Liver (tissue), 9 donors: ENCODE results near the gene LIMCH1. TPM values are rescaled to one million over a fixed set of nuclear protein-coding genes. Genes with fewer than 3 reads are reported as not detected.

Experiments used
- DNase-seq: peaks from one replicate; pipeline ENCODE4 v3.0.0-alpha.2; 2017; ENCODE audit warnings: low spot score
- H3K27ac ChIP-seq, 2 donors: one replicate each; pipeline ENCODE4 v1.7.0; 2013; ENCODE audit warnings: inconsistent platforms in 2 of 2, low read length in 2 of 2, control low read depth in 1 of 2, low read depth in 1 of 2, mild to moderate bottlenecking in 1 of 2
- H3K27me3 ChIP-seq, 4 donors: one replicate each; pipeline versions ENCODE4 v1.6.1 to v1.7.0; 2013; ENCODE audit warnings: low read length in 3 of 4, inconsistent platforms in 1 of 4, mild to moderate bottlenecking in 1 of 4, moderate library complexity in 1 of 4; ENCODE audit not compliant: control insufficient read depth in 4 of 4, insufficient read depth in 4 of 4
- H3K36me3 ChIP-seq, 4 donors: one replicate each; pipeline versions ENCODE4 v1.6.1 to v1.7.0; 2013; ENCODE audit warnings: low read length in 3 of 4, mild to moderate bottlenecking in 3 of 4, low read depth in 1 of 4, moderate library complexity in 1 of 4; ENCODE audit not compliant: control insufficient read depth in 4 of 4, insufficient read depth in 3 of 4
- H3K4me1 ChIP-seq, 4 donors: one replicate each; pipeline versions ENCODE4 v1.6.1 to v1.7.0; 2013; ENCODE audit warnings: low read length in 3 of 4, mild to moderate bottlenecking in 3 of 4, moderate library complexity in 1 of 4; ENCODE audit not compliant: control insufficient read depth in 4 of 4, insufficient read depth in 4 of 4
- H3K4me3 ChIP-seq, 3 donors: one replicate each; pipeline versions ENCODE4 v1.6.1 to v1.7.0; 2013; ENCODE audit warnings: low read length in 3 of 3, control low read depth in 1 of 3, low read depth in 1 of 3, mild to moderate bottlenecking in 1 of 3
- H3K9ac ChIP-seq, 2 donors: one replicate each; pipeline ENCODE4 v1.7.0; 2013; ENCODE audit warnings: low read length in 2 of 2, mild to moderate bottlenecking in 2 of 2, moderate library complexity in 2 of 2, control low read depth in 1 of 2, low read depth in 1 of 2
- H3K9me3 ChIP-seq, 4 donors: one replicate each; pipeline versions ENCODE4 v1.6.1 to v1.7.0; 2013; ENCODE audit warnings: low read length in 3 of 4; ENCODE audit not compliant: control insufficient read depth in 4 of 4
- ATF3 ChIP-seq: IDR thresholded peaks from 2 replicates; pipeline ENCODE4 v1.6.1; 2016; ENCODE audit warnings: antibody characterized with exemption
- CTCF ChIP-seq: fragments of 150-350 bp; IDR thresholded peaks from 2 replicates; pipeline ENCODE4 v1.5.1; 2017; ENCODE audit warnings: improper control_type of control experiment, low read depth, low read length; ENCODE audit not compliant: missing input control
- EGR1 ChIP-seq, 2 donors: IDR thresholded peaks; 2 replicates each; pipeline ENCODE4 v1.6.1; 2016 to 2018; ENCODE audit warnings: antibody characterized with exemption in 2 of 2, low read depth in 2 of 2
- FOXA1 ChIP-seq: IDR thresholded peaks from 2 replicates; pipeline ENCODE4 v1.6.1; 2016; ENCODE audit warnings: antibody characterized with exemption
- FOXA2 ChIP-seq: IDR thresholded peaks from 2 replicates; pipeline ENCODE4 v1.6.1; 2016; ENCODE audit warnings: antibody characterized with exemption
- GABPA ChIP-seq, 2 donors: IDR thresholded peaks in 1 of 2; conservative IDR thresholded peaks in 1 of 2; 2 replicates each; pipeline ENCODE4 v1.6.1; 2016; ENCODE audit warnings: antibody characterized with exemption in 2 of 2, mild to moderate bottlenecking in 1 of 2, moderate library complexity in 1 of 2
- HNF4A ChIP-seq, 2 donors: conservative IDR thresholded peaks; 2 replicates each; pipeline ENCODE4 v1.6.1; 2016; ENCODE audit warnings: antibody characterized with exemption in 2 of 2, mild to moderate bottlenecking in 2 of 2
- HNF4G ChIP-seq: IDR thresholded peaks from 2 replicates; pipeline ENCODE4 v1.6.1; 2016; ENCODE audit warnings: antibody characterized with exemption
- JUND ChIP-seq, 2 donors: IDR thresholded peaks; 2 replicates each; pipeline ENCODE4 v1.6.1; 2016; ENCODE audit warnings: antibody characterized with exemption in 2 of 2
- MAX ChIP-seq: IDR thresholded peaks from 2 replicates; pipeline ENCODE4 v1.6.1; 2016; ENCODE audit warnings: antibody characterized with exemption
- NR2F2 ChIP-seq: IDR thresholded peaks from 2 replicates; pipeline ENCODE4 v1.6.1; 2016; ENCODE audit warnings: antibody characterized with exemption
- RAD21 ChIP-seq, 2 donors: IDR thresholded peaks; 2 replicates each; pipeline ENCODE4 v1.6.1; 2016; ENCODE audit warnings: antibody characterized with exemption in 2 of 2, mild to moderate bottlenecking in 2 of 2
- REST ChIP-seq: IDR thresholded peaks from 2 replicates; pipeline ENCODE4 v1.6.1; 2016; ENCODE audit warnings: antibody characterized with exemption, mild to moderate bottlenecking
- RXRA ChIP-seq, 2 donors: IDR thresholded peaks; 2 replicates each; pipeline ENCODE4 v1.6.1; 2017 to 2018; ENCODE audit warnings: antibody characterized with exemption in 2 of 2, mild to moderate bottlenecking in 1 of 2
- SP1 ChIP-seq: IDR thresholded peaks from 2 replicates; pipeline ENCODE4 v1.6.1; 2018; ENCODE audit warnings: antibody characterized with exemption, mild to moderate bottlenecking
- TAF1 ChIP-seq: conservative IDR thresholded peaks from 2 replicates; pipeline ENCODE4 v1.6.1; 2016; ENCODE audit warnings: antibody characterized with exemption, mild to moderate bottlenecking
- YY1 ChIP-seq: IDR thresholded peaks from 2 replicates; pipeline ENCODE4 v1.6.1; 2016; ENCODE audit warnings: antibody characterized with exemption, mild to moderate bottlenecking
- ZBTB33 ChIP-seq: IDR thresholded peaks from 2 replicates; pipeline ENCODE4 v1.6.1; 2016; ENCODE audit warnings: antibody characterized with exemption
- WGBS: extraction: QIAGEN DNeasy Blood & Tissue Kit; methylation state at CpG from one replicate; pipeline ENCODE4 v1.1.7; 2013; 5-methylcytosine and 5-hydroxymethylcytosine counted together
- polyA plus RNA-seq, 2 donors: library from polyadenylated mRNA; stranded (reverse) in 1 of 2; unstranded in 1 of 2; fragments of 200-250 nt in 1 of 2; fragments of >200 nt in 1 of 2; fragmentation: Nextera tagmentation in 1 of 2; extraction: Ambion mirVana in 1 of 2; gene quantifications; one replicate each; pipeline versions ENCODE4 v1.2.1 to v1.2.3, GENCODE V29; 2013 to 2015
- total RNA-seq, 2 donors: library from RNA; depleted of rRNA; stranded (reverse); fragments of >200 nt; gene quantifications; one replicate each; pipeline ENCODE4 v1.2.3, GENCODE V29; 2014
- donor health status: healthy.
- donor health status: healthy.
- donor health status: healthy.
- donor health status: healthy.
- donor health status: healthy.

The LIMCH1 gene
- total and polyA plus RNA-seq, 4 donors = 2.0 to 30.6 (median 8.1) TPM

DNA sequence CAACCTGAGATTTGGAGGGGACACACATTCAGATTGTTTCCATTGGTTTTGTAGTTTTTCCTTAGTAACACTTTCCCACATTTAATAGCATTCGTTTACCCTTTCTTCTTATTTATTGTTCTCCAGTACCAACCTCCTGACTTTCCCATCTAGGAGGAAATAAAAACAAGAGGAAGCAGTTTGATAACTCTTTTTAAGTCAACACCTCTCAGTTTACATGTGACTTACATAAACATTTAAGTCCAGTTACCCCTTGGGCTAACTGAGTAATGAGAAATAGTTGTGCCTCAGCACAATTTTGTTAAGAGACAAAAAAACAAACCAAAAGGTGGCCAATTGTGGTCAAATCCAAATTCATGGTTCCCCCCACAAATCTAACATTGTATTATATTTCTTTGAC, 175.8 kb downstream of the LIMCH1 start:
- 66% methylated on average over 1 of the region's 1 CpG for WGBS
- H3K9ac ChIP-seq = no peak overlapping the region
- TF ChIP-seq YY1 (no peak), TAF1 (no peak), FOXA2 (no peak), JUND (IDR thresholded peaks at IDR 0.05) (no peak), HNF4A (conservative IDR thresholded peaks at IDR 0.05) (no peak), MAX (no peak), ZBTB33 (no peak), RXRA (IDR thresholded peaks at IDR 0.05) (no peak), RAD21 (IDR thresholded peaks at IDR 0.05) (no peak), SP1 (no peak), HNF4G (no peak), EGR1 (IDR thresholded peaks at IDR 0.05; ENCODE audit: low read depth in 2 of 2) (no peak), ATF3 (no peak), GABPA (IDR thresholded peaks at IDR 0.05 in 1 of 2, conservative IDR thresholded peaks at IDR 0.05 in 1 of 2) (no peak), CTCF (no peak), NR2F2 (no peak), FOXA1 (no peak), REST (no peak)
- no peak overlapping the region for H3K27ac ChIP-seq
- H3K4me3 ChIP-seq = no peak overlapping the region
- no peaks in the 10 kb centered on the region for H3K9me3 ChIP-seq
- no peaks in the 10 kb centered on the region for H3K4me1 ChIP-seq
- no peaks in the 10 kb centered on the region for H3K36me3 ChIP-seq
- H3K27me3 ChIP-seq = peaks cover 0 to 3% (median 1%) of the 10 kb centered on the region in 4 donors
- no peak for DNase-seq
